Measurements from ENCODE around the gene ARHGAP6. TPM values are rescaled to one million over a fixed set of nuclear protein-coding genes. Genes with fewer than 3 reads are reported as not detected.

ARHGAP6 gene
- total and polyA plus RNA-seq, 11 donors, result 2.1 to 6.6 (median 2.5) TPM

- Histone ChIP-seq H3K27ac (no peak overlapping the region), H3K36me3 (no peaks in the 10 kb centered on the region), H3K9me3 (no peaks in the 10 kb centered on the region), H3K4me1 (no peaks in the 10 kb centered on the region), H3K4me3 (no peak overlapping the region), H3K27me3 (no peaks in the 10 kb centered on the region)
- TF ChIP-seq CTCF (IDR thresholded peaks at IDR 0.05) (no peak), POLR2A (IDR thresholded peaks at IDR 0.05) (no peak)
- intact Hi-C loops (cut with DNase I), result no loop called here
- no peak for DNase-seq
- WGBS, 4 donors, result 64 to 70% (median 65%) methylated on average over 2 of the region's 2 CpGs
- ATAC-seq, result no peak
Measured at GRCh38 chrX:11401966-11402365, 263.8 kb downstream of the ARHGAP6 start.

- Histone ChIP-seq H3K9me3 (no peaks in the 10 kb centered on the region), H3K4me1 (no peaks in the 10 kb centered on the region), H3K27me3 (no peaks in the 10 kb centered on the region), H3K4me3 (no peak overlapping the region), H3K36me3 (no peaks in the 10 kb centered on the region), H3K27ac (peak overlapping the region in 1 of 12 donors; percentile 7)
- intact Hi-C loops (cut with DNase I), result no loop called here
- TF ChIP-seq POLR2A (IDR thresholded peaks at IDR 0.05), result no peak
- TF ChIP-seq CTCF (IDR thresholded peaks at IDR 0.05), result no peak
- DNase-seq (no peak), ATAC-seq (no peak)
- WGBS, 4 donors, result 79 to 94% (median 89%) methylated on average over 2 of the region's 2 CpGs
Measured at GRCh38 chrX:11399489-11400094, 266.1 kb downstream of the ARHGAP6 start.

GRCh38 chrX:11398785-11399184, 266.9 kb downstream of the ARHGAP6 start:
- Histone ChIP-seq H3K27me3 (no peaks in the 10 kb centered on the region), H3K36me3 (no peaks in the 10 kb centered on the region), H3K27ac (peak overlapping the region in 1 of 12 donors; percentile 7), H3K4me1 (no peaks in the 10 kb centered on the region), H3K9me3 (no peaks in the 10 kb centered on the region), H3K4me3 (no peak overlapping the region)
- intact Hi-C loops (cut with DNase I), result no loop called here
- ATAC-seq (no peak), DNase-seq (no peak)
- TF ChIP-seq CTCF (IDR thresholded peaks at IDR 0.05) (no peak), POLR2A (IDR thresholded peaks at IDR 0.05) (no peak)
- WGBS, 4 donors, result 42 to 68% (median 58%) methylated on average over 1 of the region's 1 CpG

- TF ChIP-seq POLR2A (IDR thresholded peaks at IDR 0.05), result no peak
- TF ChIP-seq CTCF (IDR thresholded peaks at IDR 0.05), result no peak
- Histone ChIP-seq H3K9me3 (no peaks in the 10 kb centered on the region), H3K36me3 (no peaks in the 10 kb centered on the region), H3K4me3 (no peak overlapping the region), H3K27ac (no peak overlapping the region), H3K27me3 (no peaks in the 10 kb centered on the region), H3K4me1 (no peaks in the 10 kb centered on the region)
- 57 to 88% (median 68%) methylated on average over 3 of the region's 3 CpGs for WGBS, 4 donors
- intact Hi-C loops (cut with DNase I), result no loop called here
- no peak for DNase-seq
- ATAC-seq, result no peak
Measured at GRCh38 chrX:11398139-11398538, 267.6 kb downstream of the ARHGAP6 start.

Measured in heart left ventricle (tissue), 16 donors.